Activated CD4-positive, alpha-beta T cell treated with anti-CD3 and anti-CD28 coated beads for 1 hour (primary cell): ENCODE results near the gene GLYAT.

Experiments
- DNase-seq: peaks from one replicate; pipeline ENCODE4 v3.0.0-alpha.2; 2020

Gene GLYAT

DNA sequence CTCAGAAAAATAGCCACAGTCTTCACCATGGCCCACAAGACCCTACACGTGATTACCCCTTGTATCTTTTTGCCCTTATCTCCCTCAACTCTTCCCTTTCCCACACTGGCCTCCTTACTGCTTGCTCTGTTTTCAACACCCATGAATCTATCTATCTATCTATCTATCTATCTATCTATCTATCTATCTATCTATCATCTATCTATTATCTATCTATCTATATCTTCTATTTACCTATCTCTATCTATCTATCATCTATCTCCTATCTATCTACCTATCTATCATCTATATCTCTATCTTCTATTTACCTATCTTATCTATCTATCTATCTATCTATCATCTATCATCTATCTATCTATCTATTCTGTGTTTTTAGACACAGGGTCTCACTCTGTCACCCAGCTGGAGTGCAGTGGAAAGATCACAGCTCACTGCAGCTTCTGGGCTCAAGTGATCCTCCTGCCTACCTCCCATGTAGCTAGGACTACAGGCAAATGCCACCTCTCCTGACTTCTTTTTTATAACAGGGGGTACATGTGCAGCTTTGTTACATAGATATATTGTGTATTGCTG lies 55.1 kb downstream of the GLYAT start:
- DNase-seq: no peak

DNA sequence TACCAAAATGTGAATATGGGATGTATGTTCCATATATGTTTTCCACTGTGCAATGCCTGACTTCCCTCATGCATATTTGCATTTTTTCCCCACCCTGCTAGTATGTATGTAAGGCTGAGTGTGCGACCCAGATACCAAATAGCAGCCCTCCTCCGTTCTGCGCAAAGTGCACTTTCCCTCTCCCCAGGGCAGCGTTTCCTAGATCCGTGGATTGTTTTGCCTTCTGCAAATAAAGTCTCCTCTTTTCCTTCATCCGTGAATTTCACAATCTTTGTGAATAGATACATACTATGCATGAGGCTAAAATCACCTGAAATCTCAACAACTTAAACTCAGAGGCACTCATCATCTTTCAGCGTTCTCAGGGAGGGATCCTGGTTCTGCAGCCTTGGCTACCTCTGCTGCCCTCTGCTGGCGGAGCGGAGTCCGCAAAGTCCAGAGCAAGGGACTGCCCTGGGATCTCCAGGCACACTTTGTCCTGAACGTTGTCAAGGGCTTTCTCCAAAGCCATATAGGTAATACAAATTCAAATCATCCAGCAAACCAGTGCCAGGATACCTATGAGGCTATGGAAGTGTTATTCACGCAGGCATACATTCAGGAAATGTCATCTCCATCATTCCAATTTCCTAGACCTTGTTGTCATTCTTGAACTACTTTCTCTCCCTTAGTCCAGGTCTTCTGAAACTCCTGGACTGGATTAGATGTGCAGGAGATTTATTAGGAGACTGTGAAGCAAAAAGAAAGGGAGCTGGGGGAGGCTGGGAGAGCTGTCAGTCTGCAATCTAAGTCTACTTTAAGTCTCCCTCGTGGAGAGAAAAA lies 56.2 kb downstream of the GLYAT start:
- DNase-seq: peak; percentile 55

DNA sequence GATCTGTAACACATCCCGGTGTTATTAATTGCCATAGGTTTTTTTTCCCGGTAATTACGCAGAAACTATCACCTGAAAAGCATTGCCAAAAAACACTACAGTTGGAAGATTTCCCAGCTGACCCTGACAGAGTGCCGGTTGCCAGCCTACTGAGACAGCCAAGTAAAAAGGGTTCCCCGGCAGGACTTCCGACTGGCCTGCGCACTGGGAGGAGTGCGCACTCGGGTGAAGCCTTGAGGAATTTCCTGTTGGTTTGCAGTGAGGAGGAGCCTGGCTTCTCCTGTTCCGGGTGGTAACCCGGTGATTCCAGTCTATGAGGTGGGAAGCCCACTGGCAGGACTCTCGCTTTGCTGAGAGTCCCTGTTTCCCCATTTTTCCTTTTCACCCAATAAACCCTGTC lies 57.1 kb downstream of the GLYAT start:
- DNase-seq: no peak

DNA sequence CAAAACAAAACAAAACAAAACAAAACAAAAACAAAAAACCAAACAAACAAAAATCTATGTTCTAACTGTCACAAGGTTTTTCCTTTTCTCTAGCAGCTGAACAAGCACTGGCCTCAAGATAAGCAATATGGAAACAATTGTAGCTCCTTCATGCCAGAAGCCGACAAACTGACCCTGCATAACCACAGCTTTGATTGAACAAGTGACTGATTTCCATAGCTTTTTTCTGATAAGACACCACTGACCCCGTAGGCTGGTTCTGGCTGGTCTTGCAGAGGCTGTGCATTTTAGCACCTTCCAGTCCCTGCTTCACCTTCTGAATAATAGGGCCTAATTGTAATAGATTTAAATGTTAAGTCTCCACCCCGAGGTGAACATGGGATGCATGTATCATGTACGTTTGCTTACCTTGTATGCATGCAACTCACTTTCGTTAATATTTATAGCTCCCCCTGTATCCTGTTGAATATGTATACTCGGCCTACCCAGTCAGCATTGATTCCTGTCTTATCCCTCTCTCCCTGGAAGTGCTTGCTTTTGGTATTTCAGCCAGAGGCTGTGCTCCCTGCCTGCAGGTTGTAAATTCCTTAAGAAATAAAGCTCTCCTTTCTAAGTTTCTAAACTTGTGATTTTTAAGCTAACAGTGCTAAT lies 59.6 kb downstream of the GLYAT start:
- DNase-seq: no peak

DNA sequence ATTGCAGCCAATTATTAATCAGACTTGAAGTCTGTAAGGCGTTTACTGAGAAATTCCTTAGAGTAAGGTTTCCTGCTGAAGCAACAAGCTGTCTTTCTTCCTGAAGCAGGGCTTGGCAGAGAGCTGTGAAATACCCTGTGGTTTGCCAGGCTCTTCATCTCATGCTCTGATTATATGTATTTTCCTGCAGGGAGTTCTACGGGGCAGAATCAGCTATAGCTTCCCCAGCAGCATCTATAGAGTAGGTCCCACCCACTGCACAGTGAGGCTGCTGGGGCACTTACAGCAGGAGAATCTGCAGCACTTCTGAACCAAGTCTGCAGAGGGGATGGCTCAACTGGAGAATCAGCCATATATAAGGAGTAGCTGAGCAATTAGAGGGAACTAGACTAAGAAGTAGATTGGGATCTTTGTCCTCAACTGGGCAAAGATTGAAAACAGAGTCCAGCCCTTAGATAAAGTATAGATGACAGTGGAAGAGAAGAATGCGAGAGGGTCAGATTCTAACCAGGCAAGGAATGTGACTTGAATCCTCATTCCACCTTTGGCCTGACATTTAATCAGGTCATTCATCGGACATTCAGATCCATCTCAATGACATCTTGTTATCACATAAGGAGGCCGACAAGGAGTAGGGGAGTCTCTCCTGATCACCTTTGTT lies 71.7 kb downstream of the GLYAT start:
- no peak for DNase-seq

DNA sequence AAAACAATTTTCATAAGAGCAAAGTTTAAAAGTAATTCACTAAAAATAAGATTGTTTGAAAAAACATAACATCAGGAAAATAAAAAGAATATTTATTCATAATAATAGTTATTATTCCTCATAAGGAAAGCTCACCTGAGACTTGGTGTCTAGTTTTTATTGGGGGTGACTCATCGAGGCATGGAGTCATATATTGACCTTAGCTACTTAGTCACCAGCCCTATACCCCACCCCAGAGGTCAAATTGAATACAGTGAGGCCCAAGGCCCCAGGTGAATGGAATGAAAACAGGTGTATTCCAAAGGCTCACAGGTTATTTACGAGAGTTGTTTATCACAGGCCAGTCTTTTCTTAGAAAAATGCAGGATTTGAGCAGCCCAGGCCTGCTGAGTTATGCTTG lies 72.3 kb downstream of the GLYAT start:
- no peak for DNase-seq
